Kidney glomerular epithelial cell (primary cell): ENCODE results near the gene STRIP1.
"Not testable (repeated sequence)": the region's sequence is repeated elsewhere in the genome, so short reads cannot be mapped to it uniquely, and the experiment has no call there.

Source experiments
- DNase-seq: peaks from one replicate; lab custom pipeline; 2025; lab: John Stamatoyannopoulos, UW

Gene STRIP1

DNA sequence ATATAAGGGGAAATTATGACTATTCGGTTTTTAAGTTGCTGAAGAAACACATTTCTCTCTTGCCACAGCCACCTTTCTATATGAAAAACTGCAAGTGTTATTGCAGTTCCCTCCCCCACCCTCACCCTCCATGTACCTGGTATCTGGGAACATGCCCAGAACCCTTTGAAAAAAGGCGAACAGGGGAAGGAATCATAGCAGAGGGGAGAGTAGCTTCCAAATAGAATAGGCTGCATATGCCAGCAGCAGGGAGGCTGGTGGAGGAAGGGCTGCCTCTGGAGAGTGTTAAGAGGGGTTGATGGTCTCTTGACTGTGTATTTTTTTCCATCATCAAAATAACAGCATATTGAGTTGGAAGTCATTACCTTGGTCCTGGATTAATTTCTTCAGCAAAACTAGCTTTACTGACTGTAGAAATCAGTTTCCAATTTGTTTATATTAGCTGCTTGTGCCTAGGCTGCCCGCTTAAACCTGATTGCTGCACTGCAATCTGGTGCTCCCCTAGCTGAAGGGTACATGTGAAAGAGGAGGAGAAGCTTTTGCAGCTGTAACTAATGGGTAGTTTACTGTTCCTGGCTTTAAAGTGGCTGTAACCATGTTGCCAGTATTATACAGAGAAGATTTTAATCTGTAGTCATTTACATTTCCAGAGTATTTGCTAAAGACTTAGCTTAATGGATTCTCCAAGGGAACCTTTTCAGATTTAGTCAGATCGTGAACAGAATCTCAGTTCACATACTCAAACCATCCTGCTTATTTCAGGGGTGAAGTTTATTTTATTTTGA lies 27.2 kb upstream of the STRIP1 start:
- no peak for DNase-seq

DNA sequence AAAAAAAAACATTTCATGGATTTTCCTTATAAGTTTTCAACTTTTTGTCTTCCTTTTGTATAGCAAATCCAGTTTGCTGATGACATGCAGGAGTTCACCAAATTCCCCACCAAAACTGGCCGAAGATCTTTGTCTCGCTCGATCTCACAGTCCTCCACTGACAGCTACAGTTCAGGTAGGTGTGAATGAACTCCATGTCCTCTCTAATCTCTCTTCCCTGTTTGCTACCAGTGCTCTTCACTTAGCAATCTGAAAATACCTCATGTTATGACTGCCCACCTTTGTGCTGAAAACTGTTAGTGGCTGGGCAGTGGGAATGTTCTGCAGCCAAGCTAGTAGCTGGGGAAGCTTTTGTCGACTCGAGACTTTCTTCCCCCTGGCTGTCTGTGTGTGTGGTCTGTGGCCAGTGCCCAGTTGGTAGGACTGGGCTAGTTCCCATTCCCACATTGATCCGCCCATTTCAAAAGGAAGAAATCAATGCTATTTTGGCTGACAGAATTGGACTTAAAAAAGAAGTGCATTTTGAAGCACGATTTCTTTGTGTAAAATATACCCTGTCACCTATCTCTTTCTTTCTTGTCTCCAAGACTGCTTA lies 25.4 kb upstream of the STRIP1 start:
- no peak for DNase-seq

DNA sequence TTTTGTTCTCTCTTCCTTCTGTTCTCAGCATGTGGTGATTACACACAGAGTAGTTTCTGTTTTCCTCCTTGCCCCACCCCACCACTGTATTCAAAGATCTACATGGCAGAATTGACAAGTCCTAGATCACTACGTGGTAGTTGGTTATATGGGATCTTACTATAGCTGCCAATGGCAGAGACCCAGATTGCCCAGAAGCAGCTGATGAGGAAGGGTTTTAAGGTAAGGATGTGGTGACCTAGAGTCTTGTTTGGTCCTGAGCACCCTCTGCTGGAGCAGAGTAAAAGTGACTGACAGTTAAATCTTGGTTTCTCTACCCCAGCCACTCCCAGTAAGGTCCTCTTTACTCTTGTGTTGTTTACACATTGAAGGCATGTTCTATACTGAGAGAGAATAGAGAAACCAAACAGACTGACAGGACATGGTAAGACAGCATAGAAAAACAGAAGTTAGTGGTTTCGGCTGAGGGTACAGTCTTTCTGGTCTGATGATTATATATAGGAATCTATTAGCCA lies 22.8 kb upstream of the STRIP1 start:
- DNase-seq: peak; percentile 19

DNA sequence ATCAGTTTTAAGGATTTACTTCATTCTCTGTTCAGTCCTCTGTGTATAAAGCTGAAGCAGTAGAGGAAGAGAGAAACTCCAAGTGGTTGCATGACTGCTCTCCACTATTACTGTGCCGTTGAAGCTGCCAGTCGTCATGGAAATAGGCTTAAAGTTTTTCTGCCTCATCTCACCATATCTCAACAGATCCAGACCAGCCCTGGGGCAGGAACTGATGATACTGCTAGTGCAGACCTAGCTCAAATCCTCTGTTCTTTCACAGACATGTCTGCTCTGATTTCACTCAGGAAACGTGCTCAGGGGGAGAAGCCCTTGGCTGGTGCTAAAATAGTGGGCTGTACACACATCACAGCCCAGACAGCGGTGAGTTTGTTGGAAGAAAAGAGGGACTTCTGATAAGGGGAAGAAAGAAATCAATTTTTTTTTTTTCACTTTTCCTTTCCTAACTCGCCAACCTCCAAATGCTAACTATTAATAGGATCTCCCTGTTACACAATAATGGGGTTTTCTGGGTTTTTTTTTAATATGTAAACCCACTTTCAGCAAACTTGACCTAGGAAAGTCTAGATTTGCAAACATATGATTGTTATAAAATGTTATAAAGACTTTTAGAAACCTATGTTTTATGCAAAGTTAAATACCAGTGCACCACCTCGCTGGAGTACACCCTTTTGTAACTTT lies 22.2 kb upstream of the STRIP1 start:
- no peak for DNase-seq

DNA sequence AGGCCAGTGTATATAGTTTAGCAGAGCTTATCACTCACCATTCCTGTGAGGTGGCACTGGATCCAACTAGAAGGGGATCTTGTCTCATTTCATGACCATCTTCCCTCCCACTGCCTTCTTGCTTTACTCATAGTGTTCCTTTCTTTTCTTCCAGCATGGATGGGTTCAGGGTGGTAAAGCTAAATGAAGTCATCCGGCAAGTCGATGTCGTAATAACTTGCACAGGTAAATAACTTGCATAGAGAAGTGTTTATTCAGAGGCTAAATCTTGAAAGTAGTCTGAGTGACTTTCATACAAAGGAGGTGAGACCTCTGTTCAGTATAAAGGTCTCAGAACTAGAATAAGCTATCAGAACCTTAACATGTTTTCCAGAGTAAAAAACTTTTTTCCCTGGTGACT lies 16.6 kb upstream of the STRIP1 start:
- no peak for DNase-seq

DNA sequence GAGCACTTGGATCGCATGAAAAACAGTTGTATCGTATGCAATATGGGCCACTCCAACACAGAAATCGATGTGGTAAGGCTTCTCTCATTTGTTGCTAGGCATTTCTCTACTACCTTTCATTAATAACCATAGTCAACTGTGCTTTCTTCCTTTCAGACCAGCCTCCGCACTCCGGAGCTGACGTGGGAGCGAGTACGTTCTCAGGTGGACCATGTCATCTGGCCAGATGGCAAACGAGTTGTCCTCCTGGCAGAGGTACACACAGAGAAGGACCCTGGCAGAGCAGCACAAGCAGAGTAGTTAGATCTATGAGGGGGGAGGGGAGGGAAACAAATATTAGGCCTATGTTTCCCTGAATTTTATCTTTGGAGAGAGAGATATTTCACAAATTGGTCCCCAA lies 16.0 kb upstream of the STRIP1 start:
- DNase-seq: no peak

DNA sequence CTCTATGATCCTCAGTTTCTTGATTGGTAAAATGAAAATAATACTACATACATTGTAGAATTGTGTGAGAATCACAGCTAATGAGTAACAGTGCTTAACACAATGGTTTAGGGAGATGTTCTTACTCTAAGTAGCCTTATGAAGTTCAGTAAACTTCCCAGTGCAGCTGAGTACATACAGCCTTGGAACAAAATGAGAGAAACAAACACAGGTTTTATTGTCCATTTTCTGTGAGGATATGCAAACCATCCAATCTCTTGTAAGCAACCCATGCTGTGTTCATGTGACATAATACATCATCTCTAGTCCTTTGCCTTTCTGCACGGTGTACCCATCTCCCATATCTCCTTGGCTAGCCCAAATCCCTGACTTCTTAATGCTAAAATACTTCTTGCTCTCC lies 14.7 kb upstream of the STRIP1 start:
- no peak for DNase-seq

DNA sequence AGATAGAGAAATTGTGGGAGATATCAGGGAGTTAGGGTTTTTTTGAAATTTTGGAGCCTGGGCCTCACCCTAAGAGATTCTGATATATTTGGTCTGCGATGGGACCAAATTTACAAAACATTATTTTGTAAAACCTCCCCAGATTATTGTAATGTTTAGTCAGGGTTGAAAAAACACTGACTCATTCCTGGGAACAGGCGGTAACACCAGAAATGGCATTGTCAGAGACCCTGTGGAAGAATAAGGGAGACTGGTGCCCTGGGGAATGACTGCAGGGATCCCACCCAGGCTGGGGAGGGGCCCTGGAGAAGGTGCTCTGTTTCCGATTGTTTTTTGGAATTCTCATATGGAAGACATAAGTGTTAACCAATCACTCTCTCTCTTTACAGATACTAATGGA lies 13.1 kb upstream of the STRIP1 start:
- DNase-seq: no peak

DNA sequence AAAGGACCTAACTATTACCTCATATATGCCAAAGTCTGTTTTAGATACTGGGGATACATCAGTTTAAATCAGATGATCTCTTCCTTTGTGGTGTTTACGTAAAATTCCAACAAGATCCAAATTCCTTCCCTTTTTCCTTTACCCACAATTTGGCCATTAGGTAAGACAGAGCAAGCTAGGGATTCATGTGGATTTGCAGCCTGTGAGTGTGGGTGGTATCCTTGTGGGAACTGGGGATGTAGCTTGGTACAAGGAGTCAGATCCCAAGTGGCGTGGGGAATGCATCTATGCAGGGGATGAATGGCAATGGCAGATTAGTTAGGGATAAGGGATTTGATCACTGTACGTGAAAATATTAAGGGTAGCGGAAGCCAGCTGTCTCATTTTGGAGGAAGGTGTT lies 9.8 kb upstream of the STRIP1 start:
- no peak for DNase-seq

DNA sequence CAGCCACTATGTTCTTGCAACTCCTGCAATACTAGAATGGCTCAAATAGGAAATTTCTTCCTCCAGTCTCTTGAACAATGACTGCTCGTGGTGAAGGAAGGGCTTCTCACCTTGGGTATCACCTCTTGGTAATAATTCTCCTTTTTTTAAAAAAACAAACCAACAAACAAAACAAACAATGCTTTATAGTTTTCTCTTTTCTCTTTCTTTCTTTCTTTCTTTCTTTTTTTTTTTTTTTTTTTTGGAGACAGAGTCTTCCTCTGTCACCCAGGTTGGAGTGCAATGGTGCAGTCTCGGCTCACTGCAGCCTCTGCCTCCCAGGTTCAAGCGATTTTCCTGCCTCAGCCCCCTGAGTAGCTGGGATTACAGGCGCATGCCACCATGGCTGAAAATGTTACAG lies 3.7 kb upstream of the STRIP1 start:
- not testable (repeated sequence) for DNase-seq

DNA sequence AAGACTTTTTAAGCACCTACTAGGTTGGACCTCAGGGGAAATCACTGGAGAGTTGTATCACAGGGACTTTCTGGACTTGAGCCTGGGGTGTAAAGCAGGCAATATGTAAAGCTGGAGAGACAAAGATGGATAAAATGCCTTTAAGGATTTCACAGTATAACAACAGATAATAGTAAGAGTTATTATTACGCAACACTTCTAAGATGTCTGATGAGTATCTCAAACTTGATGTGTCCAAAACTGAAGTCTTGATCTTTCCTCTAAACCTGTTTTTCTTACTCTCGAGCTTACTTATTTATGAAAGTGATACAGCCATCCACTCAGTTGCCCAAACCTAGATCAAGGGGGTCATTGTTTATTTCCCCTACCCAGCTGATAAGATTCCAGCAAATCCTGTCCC lies 2.1 kb upstream of the STRIP1 start:
- no peak for DNase-seq

DNA sequence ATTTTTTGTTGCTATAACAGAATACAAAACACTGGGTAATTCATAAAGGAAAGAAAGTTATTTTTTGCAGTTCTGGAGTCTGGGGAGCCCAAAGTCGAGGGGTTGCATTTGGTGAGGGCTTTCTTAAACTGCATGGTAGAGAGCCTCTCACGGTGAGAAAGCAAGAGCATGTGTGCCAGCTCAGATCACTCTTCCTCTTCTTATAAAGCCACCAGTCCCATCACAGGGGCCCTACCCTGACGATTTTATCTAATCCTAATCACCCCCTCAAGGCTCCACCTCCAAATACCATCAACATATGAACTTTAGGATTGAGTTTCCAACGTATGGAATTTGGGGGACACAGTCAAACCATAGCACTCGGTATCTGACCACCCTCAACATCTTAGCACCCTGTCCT lies 1.0 kb upstream of the STRIP1 start:
- DNase-seq: no peak

DNA sequence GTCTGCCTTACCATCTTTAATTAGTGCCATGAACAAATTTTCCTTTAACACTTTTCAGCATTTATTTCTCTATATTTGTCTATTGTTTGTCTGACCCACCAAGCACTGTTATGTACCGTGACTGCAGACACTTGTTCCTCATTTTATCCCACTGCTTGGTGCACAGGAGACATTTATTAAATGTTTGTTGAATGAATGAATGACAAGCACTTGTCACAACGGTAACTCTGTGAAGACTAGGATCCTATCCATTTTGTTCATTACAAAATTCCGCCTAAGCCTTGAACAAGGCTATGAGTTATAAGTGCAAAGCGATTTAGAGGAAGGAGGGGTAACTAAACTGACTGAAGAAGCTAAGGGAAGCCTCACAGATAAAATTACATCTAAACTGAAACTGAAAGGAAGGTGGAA lies 379 bp upstream of the STRIP1 start:
- DNase-seq: no peak

DNA sequence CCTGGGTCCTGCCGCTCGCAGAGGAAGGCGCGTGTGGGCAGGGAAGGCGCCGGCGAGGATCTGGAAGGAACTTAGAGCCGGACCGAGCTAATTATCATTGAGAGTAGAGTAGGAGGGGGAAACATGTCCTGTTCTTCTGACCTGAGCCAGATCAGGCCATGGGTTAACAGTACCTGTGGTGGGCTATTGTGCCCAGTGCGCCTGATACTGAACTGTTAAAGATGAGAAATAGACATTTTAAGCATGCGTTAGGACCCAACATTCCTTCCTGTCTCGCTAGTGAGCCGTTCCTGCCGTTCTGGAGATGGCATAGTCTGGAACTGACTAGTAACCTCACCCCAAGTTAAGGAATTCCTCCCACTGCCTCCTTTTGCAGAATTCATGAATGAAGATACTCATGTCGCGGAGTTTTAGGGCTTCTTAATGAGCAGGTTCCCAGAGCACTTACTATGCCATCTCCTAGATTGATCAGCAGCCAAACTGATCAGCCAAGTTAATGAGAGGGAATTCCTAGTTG lies 870 bp downstream of the STRIP1 start:
- DNase-seq: peak; percentile 30

DNA sequence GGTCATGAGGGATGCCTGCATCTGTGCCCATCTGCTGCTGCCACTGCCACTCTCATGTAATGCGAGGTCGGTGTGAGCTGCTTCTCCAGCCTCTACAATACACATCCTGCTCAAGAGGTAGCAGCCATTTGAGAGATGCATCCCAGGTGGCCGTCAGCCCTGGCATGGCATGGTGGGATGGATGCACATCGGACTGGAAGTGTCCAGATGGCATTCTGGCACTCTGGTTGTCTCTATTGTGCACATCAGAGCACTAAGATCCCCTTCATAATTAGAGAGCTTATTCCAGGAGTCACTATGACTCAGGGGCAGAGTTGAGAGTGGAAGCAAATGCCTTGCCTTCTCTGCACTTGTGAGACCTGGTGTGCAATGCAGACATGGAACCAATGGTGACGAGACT lies 3.8 kb downstream of the STRIP1 start:
- DNase-seq: no peak

DNA sequence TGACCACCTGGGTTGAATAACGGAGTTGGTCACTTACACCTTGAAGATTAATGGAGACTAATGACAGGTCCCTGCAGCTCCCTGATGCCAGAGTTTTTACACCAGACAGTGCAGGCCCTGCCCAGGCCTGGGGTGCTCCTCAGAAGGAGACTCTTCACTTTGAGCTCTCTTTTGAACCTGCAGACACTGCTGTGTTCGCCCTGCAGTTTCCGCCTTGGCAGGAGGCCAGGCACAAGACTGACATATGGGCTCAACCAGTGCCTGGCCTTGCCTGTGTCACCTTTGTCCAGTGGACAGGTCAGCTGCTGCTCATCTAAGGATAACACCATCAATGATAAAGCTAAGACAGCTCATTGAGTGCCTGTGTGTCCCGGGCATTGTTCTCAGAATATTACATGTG lies 5.2 kb downstream of the STRIP1 start:
- DNase-seq: no peak

DNA sequence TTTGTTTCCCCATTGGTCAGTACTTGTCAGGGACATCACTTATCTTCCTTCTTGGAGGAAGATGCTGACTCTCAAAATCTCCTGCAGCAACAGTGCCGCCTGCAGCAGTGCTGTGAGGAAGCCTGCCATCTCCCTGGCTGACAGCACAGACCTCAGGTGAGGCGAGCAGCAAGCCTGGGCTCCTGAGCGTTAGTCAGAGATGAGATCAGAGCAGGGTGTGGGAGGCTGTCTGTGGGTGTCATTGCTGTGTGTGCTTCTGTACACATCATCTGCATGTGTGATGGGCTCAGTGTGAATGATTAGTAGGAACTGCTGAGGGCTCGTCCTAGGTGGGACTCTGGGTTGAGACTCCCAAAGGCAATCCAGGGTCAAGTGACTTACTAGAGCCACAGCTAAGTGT lies 6.1 kb downstream of the STRIP1 start:
- no peak for DNase-seq

DNA sequence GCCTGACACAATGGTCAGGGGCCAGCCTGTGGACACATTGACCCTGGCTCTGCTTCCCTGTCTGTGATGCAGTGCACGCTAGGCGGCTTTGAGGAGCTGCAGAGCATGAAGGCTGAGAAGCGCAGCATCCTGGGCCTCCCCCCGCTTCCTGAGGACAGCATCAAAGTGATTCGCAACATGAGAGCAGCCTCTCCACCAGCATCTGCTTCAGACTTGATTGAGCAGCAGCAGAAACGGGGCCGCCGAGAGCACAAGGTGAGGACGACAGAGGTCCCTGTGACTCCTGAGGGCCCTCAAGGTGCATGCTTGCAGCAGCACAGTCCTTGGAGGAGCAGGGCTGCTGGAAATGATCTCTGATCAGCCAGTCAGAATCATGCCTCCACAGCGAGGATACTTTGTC lies 8.6 kb downstream of the STRIP1 start:
- no peak for DNase-seq

DNA sequence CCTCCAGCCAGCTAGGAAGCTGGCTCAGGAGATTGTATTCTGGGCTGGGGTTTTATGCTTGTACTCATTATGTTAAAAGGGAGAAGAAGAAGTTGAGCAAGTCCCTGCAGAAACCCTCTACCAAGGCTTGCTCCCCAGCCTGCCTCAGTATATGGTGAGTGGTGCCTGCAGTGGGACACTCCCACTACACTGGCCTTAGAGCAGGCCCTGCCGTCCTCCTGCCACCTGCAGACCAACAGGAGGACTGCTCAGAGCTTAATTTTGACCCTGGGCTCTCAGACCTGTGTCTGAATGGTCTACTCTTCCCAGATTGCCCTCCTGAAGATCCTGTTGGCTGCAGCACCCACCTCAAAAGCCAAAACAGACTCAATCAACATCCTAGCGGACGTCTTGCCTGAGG lies 13.0 kb downstream of the STRIP1 start:
- no peak for DNase-seq

DNA sequence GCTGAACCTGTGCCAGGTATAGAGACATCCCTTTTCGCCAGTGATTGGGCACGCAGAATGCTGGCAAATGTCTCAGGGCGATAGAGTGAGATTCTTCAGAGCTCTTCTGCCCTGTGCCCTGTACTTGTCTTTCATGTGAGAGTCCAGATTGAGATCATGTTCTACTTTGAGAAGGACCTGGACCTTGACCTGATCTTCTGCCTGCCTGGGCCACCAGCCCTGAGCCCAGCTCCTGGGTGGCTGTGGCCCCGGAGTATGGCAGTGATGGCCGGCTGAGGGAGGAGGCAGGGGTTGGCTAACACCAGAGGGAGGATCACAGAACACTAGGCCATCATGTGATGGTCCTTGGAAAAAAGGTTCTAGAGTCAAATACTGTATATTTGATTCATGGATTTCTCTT lies 13.8 kb downstream of the STRIP1 start:
- no peak for DNase-seq

DNA sequence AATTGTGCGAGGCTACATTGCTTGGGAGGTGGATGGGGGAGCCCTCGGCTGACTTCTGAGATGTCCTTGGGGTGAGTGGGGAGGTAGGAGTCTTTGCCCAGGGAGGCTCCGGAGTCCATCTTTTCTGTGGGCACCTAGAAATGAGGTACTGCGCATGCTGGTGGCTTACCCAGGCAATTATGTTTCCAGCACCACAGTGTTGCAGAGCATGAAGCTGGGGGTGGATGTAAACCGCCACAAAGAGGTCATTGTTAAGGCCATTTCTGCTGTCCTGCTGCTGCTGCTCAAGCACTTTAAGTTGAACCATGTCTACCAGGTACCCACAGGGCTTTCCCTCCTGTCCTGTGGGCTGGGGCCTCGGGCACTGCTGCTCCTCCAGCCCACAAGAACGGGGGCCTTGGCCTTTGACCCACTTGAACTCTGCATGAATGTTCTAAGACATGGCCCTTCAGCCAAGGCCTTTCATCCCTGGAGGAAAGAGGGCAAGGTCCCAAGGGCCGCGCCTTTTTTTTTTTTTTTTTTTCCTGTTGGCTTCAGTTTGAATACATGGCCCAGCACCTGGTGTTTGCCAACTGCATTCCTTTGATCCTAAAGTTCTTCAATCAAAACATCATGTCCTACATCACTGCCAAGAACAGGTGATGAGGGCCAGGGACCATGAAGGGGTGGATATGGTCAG lies 14.6 kb downstream of the STRIP1 start:
- DNase-seq: no peak

DNA sequence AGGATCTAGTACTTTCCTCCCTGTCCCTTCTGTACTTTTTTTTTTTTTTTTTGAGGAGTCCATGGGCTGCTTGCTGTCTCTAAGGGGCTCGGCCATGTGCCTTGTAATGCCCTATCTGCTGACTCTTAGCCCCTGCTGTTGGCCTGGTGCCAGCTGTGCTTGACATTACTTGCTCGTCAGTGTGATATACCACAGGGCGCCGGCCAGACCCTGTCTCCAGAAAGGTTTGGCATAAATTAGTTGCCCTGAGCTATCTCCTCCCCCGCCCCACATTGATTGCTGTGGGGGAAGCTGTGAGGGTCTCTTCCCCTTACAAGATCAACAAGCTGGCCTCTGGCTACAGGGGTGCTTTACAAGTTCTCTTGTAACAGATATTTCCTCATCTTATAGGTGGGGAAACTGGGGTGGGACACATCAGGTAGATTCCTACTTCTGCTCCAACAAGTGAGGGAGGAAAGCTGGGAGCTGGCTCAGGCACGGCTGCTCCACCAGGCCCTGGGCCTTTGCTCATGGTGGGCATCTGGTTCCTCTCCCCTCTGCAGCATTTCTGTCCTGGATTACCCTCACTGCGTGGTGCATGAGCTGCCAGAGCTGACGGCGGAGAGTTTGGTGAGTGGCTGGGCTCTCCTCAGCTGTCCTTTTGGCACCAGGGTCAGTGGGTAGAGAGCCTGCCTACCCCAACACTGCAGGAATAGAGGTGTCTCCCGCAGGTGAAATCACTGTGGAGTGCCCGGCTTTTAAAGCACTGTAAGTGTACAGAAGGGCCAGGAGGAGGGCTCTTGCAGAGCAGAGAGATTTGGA lies 15.6 kb downstream of the STRIP1 start:
- DNase-seq: no peak
